HPDE6-E6E7 (cell line): Measurements from ENCODE around the gene SLC35B3.
"Not testable (repeated sequence)": the region's sequence is repeated elsewhere in the genome, so short reads cannot be mapped to it uniquely, and the experiment has no call there.

Source experiments
- DNase-seq: peaks from one replicate; pipeline ENCODE4 v3.0.0; 2011; ENCODE audit warnings: missing footprints; ENCODE audit errors: extremely low spot score

The SLC35B3 gene

GRCh38 chr6:8435093-8435844, at the start of gene SLC35B3:
Gene SLC35B3, minus strand, starts transcription at chr6:8435545.
- DNase-seq = peak; percentile 85

GRCh38 chr6:8483650-8484049, 48.3 kb upstream of the SLC35B3 start:
- no peak for DNase-seq

- DNase-seq = peak; percentile 17
Observed at GRCh38 chr6:8481727-8482126, 46.4 kb upstream of the SLC35B3 start.

GRCh38 chr6:8478418-8478817, 43.1 kb upstream of the SLC35B3 start:
- no peak for DNase-seq

- no peak for DNase-seq
Observed at GRCh38 chr6:8476656-8477055, 41.3 kb upstream of the SLC35B3 start.

GRCh38 chr6:8468552-8469356, 33.4 kb upstream of the SLC35B3 start:
- DNase-seq = no peak

GRCh38 chr6:8462694-8463093, 27.3 kb upstream of the SLC35B3 start:
- DNase-seq = no peak

- no peak for DNase-seq
Observed at GRCh38 chr6:8462169-8462568, 26.8 kb upstream of the SLC35B3 start.

GRCh38 chr6:8446391-8446790, 11.0 kb upstream of the SLC35B3 start:
- no peak for DNase-seq

GRCh38 chr6:8445930-8446329, 10.6 kb upstream of the SLC35B3 start:
- DNase-seq = not testable (repeated sequence)

- no peak for DNase-seq
Observed at GRCh38 chr6:8442150-8442549, 6.8 kb upstream of the SLC35B3 start.

- DNase-seq = no peak
Observed at GRCh38 chr6:8441452-8441851, 6.1 kb upstream of the SLC35B3 start.

GRCh38 chr6:8439601-8440268, 4.4 kb upstream of the SLC35B3 start:
- no peak for DNase-seq

GRCh38 chr6:8437813-8438212, 2.5 kb upstream of the SLC35B3 start:
- no peak for DNase-seq

GRCh38 chr6:8436966-8437365, 1.6 kb upstream of the SLC35B3 start:
- DNase-seq = no peak

- peak; percentile 23 for DNase-seq
Observed at GRCh38 chr6:8435845-8436168, 462 bp upstream of the SLC35B3 start.

GRCh38 chr6:8434727-8435092, 635 bp downstream of the SLC35B3 start:
- DNase-seq = no peak

- no peak for DNase-seq
Observed at GRCh38 chr6:8432614-8433013, 2.7 kb downstream of the SLC35B3 start.

GRCh38 chr6:8429821-8430220, 5.5 kb downstream of the SLC35B3 start:
- DNase-seq = no peak

- not testable (repeated sequence) for DNase-seq
Observed at GRCh38 chr6:8426544-8426943, 8.8 kb downstream of the SLC35B3 start.

GRCh38 chr6:8420031-8420588, 15.2 kb downstream of the SLC35B3 start:
- DNase-seq = no peak

GRCh38 chr6:8415913-8416312, 19.4 kb downstream of the SLC35B3 start:
- no peak for DNase-seq
